GM12878 (cell line): ENCODE data around the gene PJA2.

Experiments used
- CREB1 ChIP-seq: IDR thresholded peaks from 2 replicates; pipeline ENCODE4 v1.6.1; 2012; ENCODE audit warnings: low read depth, mild to moderate bottlenecking, inconsistent platforms
- ZBTB33 ChIP-seq: fragments of 450-650 bp; IDR thresholded peaks from 2 replicates; pipeline ENCODE4 v1.6.1; 2017; ENCODE audit warnings: mild to moderate bottlenecking

- TF ChIP-seq ZBTB33 (no peak), CREB1 (no peak)
These were observed 21.4 kb downstream of the PJA2 start for GRCh38 chr5:109388407-109388806.
